PC-3 (cell line): ENCODE measurements around the gene SIM2. TPM values are rescaled to one million over a fixed set of nuclear protein-coding genes. Genes with fewer than 3 reads are reported as not detected.
"Not testable (repeated sequence)": the region's sequence is repeated elsewhere in the genome, so short reads cannot be mapped to it uniquely, and the experiment has no call there.

ENCODE experiments used
- ATAC-seq: fragments of 200-7000 bp; cut with Tn5 transposase; 2 replicates; pipeline ENCODE4 v1.9.1; 2020; ENCODE audit warnings: mild to moderate bottlenecking, moderate library complexity
- BruUV-seq: library from RNA; stranded (reverse); fragments of 400-500 nt; replicated peaks from 2 replicates; lab custom pipeline; 2021; lab: Mats Ljungman, UMichigan
- CTCF ChIA-PET: fragments of 300-600 bp; sonication (Branson Sonifier 250); formaldehyde crosslinking; loops from one replicate; lab custom pipeline; 2022; ENCODE audit warnings: antibody characterized with exemption; lab: Charles Lee
- POLR2A ChIA-PET: fragments of 300-600 bp; sonication (Branson Sonifier 250); formaldehyde crosslinking; loops from one replicate; lab custom pipeline; 2022; ENCODE audit warnings: antibody characterized with exemption; ENCODE audit not compliant: unreplicated experiment; lab: Charles Lee
- DNase-seq: peaks from one replicate; pipeline ENCODE4 v3.0.0-alpha.2; 2015
- H2AFZ ChIP-seq: fragments of 300-600 bp; sonication (generic); 2 replicates; pipeline ENCODE4 v1.6.0; 2016; ENCODE audit warnings: antibody characterized with exemption, low read length
- H3F3A ChIP-seq: fragments of 300-600 bp; sonication (generic); one replicate; pipeline ENCODE4 v1.6.0; 2017; ENCODE audit warnings: antibody characterized with exemption, low read length, control low read depth, mild to moderate bottlenecking; ENCODE audit not compliant: unreplicated experiment
- H3K27ac ChIP-seq: fragments of 300-600 bp; sonication (generic); 2 replicates; pipeline ENCODE4 v1.5.1; 2016; ENCODE audit warnings: mild to moderate bottlenecking, low read length
- H3K27me3 ChIP-seq: fragments of 300-600 bp; sonication (generic); 2 replicates; pipeline ENCODE4 v1.6.1; 2016; ENCODE audit warnings: low read length, mixed read lengths
- H3K36me3 ChIP-seq: fragments of 300-600 bp; sonication (generic); 2 replicates; pipeline ENCODE4 v1.6.1; 2016; ENCODE audit warnings: low read depth, mixed run types, low read length, mixed read lengths
- H3K4me1 ChIP-seq: fragments of 300-600 bp; sonication (generic); 2 replicates; pipeline ENCODE4 v1.5.1; 2016; ENCODE audit warnings: low read length; ENCODE audit not compliant: insufficient read depth
- H3K4me2 ChIP-seq: fragments of 300-600 bp; sonication (generic); 2 replicates; pipeline ENCODE4 v1.6.0; 2016; ENCODE audit warnings: low read length
- H3K4me3 ChIP-seq: fragments of 300-600 bp; sonication (generic); 2 replicates; pipeline ENCODE4 v1.5.1; 2016; ENCODE audit warnings: mild to moderate bottlenecking, low read length, mixed read lengths
- H3K79me2 ChIP-seq: fragments of 300-600 bp; sonication (generic); 2 replicates; pipeline ENCODE4 v1.6.1; 2017; ENCODE audit warnings: low read length, mixed read lengths
- H3K9ac ChIP-seq: fragments of 300-600 bp; sonication (generic); 2 replicates; pipeline ENCODE4 v1.6.0; 2016; ENCODE audit warnings: mild to moderate bottlenecking, low read length
- H3K9me2 ChIP-seq: fragments of 300-600 bp; sonication (generic); replicated peaks from 2 replicates; pipeline ENCODE4 v1.6.1; 2016; ENCODE audit warnings: mixed run types, low read length, mixed read lengths
- H3K9me3 ChIP-seq: fragments of 300-600 bp; sonication (generic); 2 replicates; pipeline ENCODE4 v1.6.1; 2016; ENCODE audit warnings: low read length, mixed read lengths
- H4K20me1 ChIP-seq: fragments of 300-600 bp; sonication (generic); 2 replicates; pipeline ENCODE4 v1.6.1; 2016; ENCODE audit warnings: low read length, mixed read lengths
- CTCF ChIP-seq: fragments of 300-600 bp; sonication (generic); conservative IDR thresholded peaks from 2 replicates; pipeline ENCODE4 v1.5.1; 2017; ENCODE audit warnings: antibody characterized with exemption, low read depth, mild to moderate bottlenecking, low read length
- EZH2 ChIP-seq: fragments of 300-600 bp; sonication (generic); IDR thresholded peaks from one replicate; pipeline ENCODE4 v1.6.1; 2017; ENCODE audit warnings: antibody characterized with exemption, mild to moderate bottlenecking, low read length; ENCODE audit not compliant: unreplicated experiment
- EZH2phosphoT487 ChIP-seq: fragments of 300-600 bp; sonication (generic); IDR thresholded peaks from 2 replicates; pipeline ENCODE4 v1.6.1; 2018; ENCODE audit warnings: mild to moderate bottlenecking, antibody characterized with exemption, low read length, borderline replicate concordance
- intact Hi-C: fragments of 100-400 bp; cut with micrococcal nuclease; formaldehyde crosslinking; loops from 2 replicates; pipeline ENCODE4 v1.9.0; 2023
- total RNA-seq: library from RNA; depleted of rRNA; stranded (reverse); fragments of >200 nt; gene quantifications from 2 replicates; pipeline ENCODE4 v1.2.3, GENCODE V29; 2014

Gene SIM2
- total RNA-seq, 1 experiment from 2014 or later, result 71.2 TPM

GRCh38 chr21:36654796-36655325 lies 44.1 kb upstream of the SIM2 start:
- H3K27me3 ChIP-seq, result no peaks in the 10 kb centered on the region
- H3K79me2 ChIP-seq, result no peaks in the 10 kb centered on the region
- intact Hi-C loops, result no loop called here
- ATAC-seq (no peak), DNase-seq (no peak)
- ChIA-PET POLR2A (interaction anchor here (0.6 kb wide), 1 partner anchor 30 kb away, joined by 5 read pairs; no protein-coding TSS in a partner anchor), CTCF (no interaction called here)
- H2AFZ ChIP-seq, result no peak overlapping the region
- TF ChIP-seq CTCF (no peak), EZH2 (no peak), EZH2phosphoT487 (no peak)
- H3K9me2 ChIP-seq, result no peaks in the 10 kb centered on the region
- no peaks in the 10 kb centered on the region for H3K9me3 ChIP-seq
- H3K4me2 ChIP-seq, result no peak overlapping the region
- no TSS peak for BruUV-seq
- no peaks in the 10 kb centered on the region for H3K36me3 ChIP-seq
- no peak overlapping the region for H3K4me3 ChIP-seq
- H3K4me1 ChIP-seq, result peaks cover 13% of the 10 kb centered on the region
- H3K27ac ChIP-seq, result no peak overlapping the region
- no peak overlapping the region for H3K9ac ChIP-seq
- H4K20me1 ChIP-seq, result no peaks in the 10 kb centered on the region
- H3F3A ChIP-seq, result no peaks in the 10 kb centered on the region

GRCh38 chr21:36656138-36656537 lies 42.8 kb upstream of the SIM2 start:
- H3K27me3 ChIP-seq, result no peaks in the 10 kb centered on the region
- H3F3A ChIP-seq, result no peaks in the 10 kb centered on the region
- H3K4me2 ChIP-seq, result peak overlapping the region; percentile 2; the same call in 1 of the 2 replicates
- H3K36me3 ChIP-seq, result no peaks in the 10 kb centered on the region
- BruUV-seq, result no TSS peak
- peaks cover 13% of the 10 kb centered on the region for H3K4me1 ChIP-seq
- H3K9ac ChIP-seq, result peak overlapping the region; percentile 23; the same call in 1 of the 2 replicates
- DNase-seq (peak; percentile 84), ATAC-seq (no peak; the same call in 1 of the 2 replicates)
- H3K9me3 ChIP-seq, result no peaks in the 10 kb centered on the region
- H3K27ac ChIP-seq, result peak overlapping the region; percentile 53
- H3K79me2 ChIP-seq, result no peaks in the 10 kb centered on the region
- POLR2A ChIA-PET, result no interaction called here
- TF ChIP-seq EZH2 (no peak), CTCF (no peak), EZH2phosphoT487 (no peak)
- H4K20me1 ChIP-seq, result no peaks in the 10 kb centered on the region
- intact Hi-C loops, result no loop called here
- no peak overlapping the region for H3K4me3 ChIP-seq
- CTCF ChIA-PET, result no interaction called here
- no peak overlapping the region for H2AFZ ChIP-seq
- no peaks in the 10 kb centered on the region for H3K9me2 ChIP-seq

GRCh38 chr21:36657290-36657689 lies 41.6 kb upstream of the SIM2 start:
- POLR2A ChIA-PET, H3F3A ChIP-seq: not testable (repeated sequence)

More at GRCh38 chr21:36657290-36657689, 41.6 kb upstream of the SIM2 start:
- ATAC-seq, H3K36me3 ChIP-seq, H3K9me2 ChIP-seq, H3K79me2 ChIP-seq, DNase-seq, H3K9ac ChIP-seq, H3K4me2 ChIP-seq, intact Hi-C loops, H2AFZ ChIP-seq, H3K27ac ChIP-seq, CTCF ChIA-PET, H3K9me3 ChIP-seq, H4K20me1 ChIP-seq, H3K4me3 ChIP-seq, H3K27me3 ChIP-seq, BruUV-seq: not testable (repeated sequence)
- H3K4me1 ChIP-seq, result peaks cover 21% of the 10 kb centered on the region
